Measurements from ENCODE around the gene KIF6.

The KIF6 gene

GRCh38 chr6:39402239-39402751 is 322.9 kb downstream of the KIF6 start:
- TF ChIP-seq GATA2 (IDR thresholded peaks at IDR 0.05; ENCODE audit: low read depth, low read length) (no peak), GATA3 (IDR thresholded peaks at IDR 0.05; ENCODE audit: low read depth, low read length) (no peak)

DNA sequence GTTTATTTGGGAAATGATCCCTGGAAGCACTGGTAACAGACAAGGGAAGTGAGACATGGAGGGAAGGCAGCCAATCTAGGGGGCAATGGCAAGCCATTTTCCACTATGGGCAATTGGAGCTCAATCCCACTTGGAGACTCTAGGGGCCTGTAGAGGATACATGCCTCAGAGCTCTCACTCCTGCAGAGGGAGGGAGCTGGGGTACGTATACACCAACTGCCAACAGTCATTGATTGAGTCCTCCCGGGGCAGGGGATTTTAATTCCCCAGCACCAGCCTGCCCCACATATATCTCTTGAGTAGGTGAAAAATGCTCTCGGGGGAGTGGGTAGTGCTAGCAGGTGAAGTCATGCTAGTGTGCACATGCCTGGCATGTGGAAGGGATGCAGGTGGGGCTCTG is 323.8 kb downstream of the KIF6 start:
- no peak for TF ChIP-seq GATA3 (IDR thresholded peaks at IDR 0.05; ENCODE audit: low read depth, low read length)
- TF ChIP-seq GATA2 (IDR thresholded peaks at IDR 0.05; ENCODE audit: low read depth, low read length): no peak

DNA sequence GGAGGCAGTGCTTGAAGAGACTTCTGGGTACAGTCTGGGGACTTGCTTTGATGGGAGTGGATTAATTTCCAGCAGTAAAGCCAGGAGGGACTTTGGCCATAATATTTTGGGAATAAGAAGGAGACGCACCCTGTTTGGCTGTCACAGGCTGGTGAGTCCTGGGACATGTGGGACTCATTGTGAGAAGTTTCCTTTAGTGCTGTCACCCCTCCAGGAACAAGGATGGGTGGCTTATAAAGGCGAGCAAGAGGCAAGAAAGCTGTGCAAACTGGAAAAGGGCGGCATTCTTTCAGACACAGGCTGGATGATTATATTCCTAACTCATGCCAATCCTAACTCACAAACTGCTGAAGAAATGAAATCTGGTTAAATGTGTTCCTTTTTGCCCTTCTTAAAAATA is 325.2 kb downstream of the KIF6 start:
- no peak for TF ChIP-seq GATA2 (IDR thresholded peaks at IDR 0.05; ENCODE audit: low read depth, low read length)
- TF ChIP-seq GATA3 (IDR thresholded peaks at IDR 0.05; ENCODE audit: low read depth, low read length): no peak

GRCh38 chr6:39396854-39397253 is 328.4 kb downstream of the KIF6 start:
- TF ChIP-seq GATA2 (IDR thresholded peaks at IDR 0.05; ENCODE audit: low read depth, low read length) (no peak), GATA3 (IDR thresholded peaks at IDR 0.05; ENCODE audit: low read depth, low read length) (no peak)

DNA sequence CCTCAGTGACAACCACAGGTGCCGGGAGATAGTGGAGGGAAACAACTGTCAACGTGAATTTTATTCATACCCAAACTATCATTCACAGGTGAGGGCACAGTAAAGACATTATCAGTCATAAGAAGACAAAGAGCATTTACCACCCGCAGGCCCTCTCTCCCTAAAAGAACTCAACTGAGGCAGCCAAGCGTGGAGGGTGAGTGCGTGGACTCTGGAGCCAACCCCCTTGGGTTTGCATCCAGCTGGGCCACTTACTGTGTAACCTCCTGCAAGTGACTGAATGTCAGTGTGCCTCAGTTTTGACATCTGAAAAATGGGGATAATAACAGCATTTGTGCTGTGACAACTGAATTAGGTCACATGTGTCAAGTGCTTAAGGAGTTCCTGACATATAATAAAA is 332.1 kb downstream of the KIF6 start:
- no peak for TF ChIP-seq GATA3 (IDR thresholded peaks at IDR 0.05; ENCODE audit: low read depth, low read length)
- no peak for TF ChIP-seq GATA2 (IDR thresholded peaks at IDR 0.05; ENCODE audit: low read depth, low read length)

GRCh38 chr6:39391182-39391581 is 334.0 kb downstream of the KIF6 start:
- TF ChIP-seq GATA2 (IDR thresholded peaks at IDR 0.05; ENCODE audit: low read depth, low read length) (no peak), GATA3 (IDR thresholded peaks at IDR 0.05; ENCODE audit: low read depth, low read length) (no peak)

DNA sequence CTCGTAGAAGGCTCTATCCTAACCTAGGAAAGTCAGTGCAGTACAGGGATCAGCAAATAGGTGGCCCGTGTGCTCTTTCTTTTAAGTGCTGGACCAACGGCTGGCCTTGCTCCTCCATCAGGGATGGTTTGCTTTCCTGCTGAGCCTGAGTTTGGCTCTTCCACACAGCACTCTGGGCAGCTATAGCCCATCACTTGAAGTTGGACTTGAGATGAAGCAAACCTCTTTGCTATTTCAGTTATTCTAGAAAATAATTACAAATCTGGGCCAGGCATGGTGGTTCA is 335.8 kb downstream of the KIF6 start:
- TF ChIP-seq GATA2 (IDR thresholded peaks at IDR 0.05; ENCODE audit: low read depth, low read length) (no peak), GATA3 (IDR thresholded peaks at IDR 0.05; ENCODE audit: low read depth, low read length) (no peak)

- no peak for TF ChIP-seq GATA3 (IDR thresholded peaks at IDR 0.05; ENCODE audit: low read depth, low read length)
- TF ChIP-seq GATA2 (IDR thresholded peaks at IDR 0.05; ENCODE audit: low read depth, low read length): no peak
Measured at GRCh38 chr6:39388606-39389483, 336.4 kb downstream of the KIF6 start.

- no peak for TF ChIP-seq GATA2 (IDR thresholded peaks at IDR 0.05; ENCODE audit: low read depth, low read length)
- TF ChIP-seq GATA3 (IDR thresholded peaks at IDR 0.05; ENCODE audit: low read depth, low read length): no peak
Measured at GRCh38 chr6:39387785-39388184, 337.4 kb downstream of the KIF6 start.

- TF ChIP-seq GATA2 (IDR thresholded peaks at IDR 0.05; ENCODE audit: low read depth, low read length) (no peak), GATA3 (IDR thresholded peaks at IDR 0.05; ENCODE audit: low read depth, low read length) (no peak)
Measured at GRCh38 chr6:39386487-39386886, 338.7 kb downstream of the KIF6 start.

DNA sequence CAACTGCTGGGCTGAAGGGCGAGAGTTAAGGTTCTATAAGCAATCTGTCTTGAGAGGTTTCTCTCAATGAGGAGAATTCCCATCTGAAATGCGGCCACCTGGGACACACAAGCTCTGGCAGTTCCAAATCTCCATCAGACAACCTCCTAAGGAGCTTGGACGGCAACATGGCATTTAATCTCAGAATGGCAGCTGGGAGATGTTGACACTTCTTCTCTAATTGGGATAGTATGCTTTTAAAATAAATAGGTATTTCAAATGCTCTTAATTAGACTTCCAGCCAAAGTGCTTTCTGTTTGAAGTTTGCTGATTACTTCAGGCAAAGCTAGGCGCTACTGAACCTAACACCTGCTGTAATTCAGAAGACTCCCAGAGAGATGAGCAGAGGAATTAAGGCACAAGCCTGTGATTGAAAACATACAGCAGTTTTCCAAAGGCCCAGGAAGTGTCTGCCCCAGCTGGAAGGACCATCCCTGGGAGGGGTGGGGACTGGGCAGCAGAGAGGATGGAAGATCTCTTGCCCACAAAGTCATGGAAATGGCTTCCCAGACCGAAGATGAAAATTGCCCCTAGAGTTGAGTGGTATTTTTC is 343.6 kb downstream of the KIF6 start:
- no peak for TF ChIP-seq GATA3 (IDR thresholded peaks at IDR 0.05; ENCODE audit: low read depth, low read length)
- TF ChIP-seq GATA2 (IDR thresholded peaks at IDR 0.05; ENCODE audit: low read depth, low read length): no peak

DNA sequence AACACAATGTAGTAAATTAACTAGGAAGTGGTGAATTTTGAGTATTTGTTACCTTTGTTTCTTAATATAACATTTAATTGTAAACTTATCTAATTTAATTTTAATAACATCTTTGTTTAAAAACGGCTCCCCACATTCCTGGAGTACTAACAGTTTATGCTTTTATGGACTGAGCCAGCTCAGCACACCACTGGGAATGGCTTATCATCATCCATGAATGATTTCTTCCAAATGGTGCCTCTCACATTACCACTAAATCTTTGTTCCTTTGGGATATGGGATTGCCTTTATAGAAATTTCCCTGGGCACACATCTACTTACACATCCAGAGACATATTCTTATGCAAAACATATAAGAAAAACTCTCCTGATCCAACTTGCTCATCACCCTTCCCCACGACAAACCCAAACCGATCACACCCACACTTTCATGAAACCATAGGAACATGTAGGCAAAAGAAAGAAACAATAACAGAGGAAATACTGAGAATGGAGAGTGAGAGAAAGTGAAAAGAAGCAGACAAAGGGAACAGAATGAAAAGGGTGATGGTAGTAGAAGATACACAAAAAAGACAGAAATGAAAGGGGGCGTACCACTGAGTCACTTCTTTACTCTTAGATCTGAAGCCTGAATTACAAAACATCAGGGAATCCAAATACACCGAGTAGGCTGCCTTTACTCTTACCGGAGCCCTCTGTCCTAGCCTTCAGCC is 344.2 kb downstream of the KIF6 start:
- no peak for TF ChIP-seq GATA2 (IDR thresholded peaks at IDR 0.05; ENCODE audit: low read depth, low read length)

- TF ChIP-seq GATA2 (IDR thresholded peaks at IDR 0.05; ENCODE audit: low read depth, low read length) (no peak), GATA3 (IDR thresholded peaks at IDR 0.05; ENCODE audit: low read depth, low read length) (no peak)
Measured at GRCh38 chr6:39378960-39379425, 346.2 kb downstream of the KIF6 start.

DNA sequence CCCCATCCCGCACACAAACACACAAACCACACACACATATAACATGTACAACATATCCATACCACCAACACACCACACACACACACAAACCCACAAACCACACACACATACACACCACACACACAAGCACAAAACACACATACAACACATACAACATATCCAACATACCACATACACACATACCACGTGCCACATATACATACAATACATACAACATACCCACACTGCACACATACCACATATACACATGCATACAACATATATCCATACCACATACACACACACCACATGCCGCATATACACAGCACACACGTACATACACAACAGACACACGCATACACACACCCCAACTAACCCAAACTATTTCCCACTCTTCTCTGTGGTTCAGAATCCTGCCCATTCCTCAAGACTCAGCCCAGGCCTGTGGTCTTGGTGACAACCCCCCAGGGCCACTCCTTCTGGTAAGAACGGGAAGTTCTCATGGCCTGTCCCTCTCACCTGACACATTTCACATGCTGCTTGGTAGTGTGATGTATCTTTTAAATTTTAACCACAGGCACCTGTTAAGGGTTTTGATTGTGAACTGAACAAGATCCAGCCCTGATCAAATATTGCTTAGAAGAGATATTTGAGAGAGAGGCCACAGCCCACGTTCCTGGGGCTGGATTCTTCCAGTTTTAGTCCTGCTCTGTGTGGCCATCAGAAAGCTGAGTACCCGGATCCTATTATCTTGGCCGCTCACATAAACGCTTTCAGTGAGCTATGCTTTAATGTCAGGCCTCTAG is 346.8 kb downstream of the KIF6 start:
- no peak for TF ChIP-seq GATA3 (IDR thresholded peaks at IDR 0.05; ENCODE audit: low read depth, low read length)
- TF ChIP-seq GATA2 (IDR thresholded peaks at IDR 0.05; ENCODE audit: low read depth, low read length): no peak

Measured in SH-SY5Y (cell line).